Measurements from ENCODE around the gene ARHGEF6. TPM values are rescaled to one million over a fixed set of nuclear protein-coding genes. Genes with fewer than 3 reads are reported as not detected.
"Not testable (repeated sequence)": the region's sequence is repeated elsewhere in the genome, so short reads cannot be mapped to it uniquely, and the experiment has no call there.

The ARHGEF6 gene
- total RNA-seq, 1 donor from 2014 or later = 0.31 TPM

DNA sequence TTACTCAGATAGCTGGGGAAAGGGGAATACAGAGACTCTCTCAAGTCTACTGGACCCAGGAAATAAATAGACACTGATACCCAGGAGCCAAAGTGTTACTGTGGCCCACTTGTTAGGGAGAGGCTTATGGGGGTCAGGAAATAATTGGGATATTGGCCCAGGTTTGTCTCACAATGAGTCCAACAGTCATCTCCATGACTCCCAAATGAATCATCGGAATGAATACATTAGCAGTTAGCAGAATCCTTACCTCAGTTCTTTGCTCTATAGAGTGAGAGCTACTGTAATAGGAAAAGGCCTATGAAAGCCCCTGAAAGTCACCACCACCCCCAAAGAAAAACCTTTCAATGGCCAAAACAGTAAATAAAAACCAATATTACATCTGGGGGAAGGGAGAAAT lies 42.4 kb upstream of the ARHGEF6 start:
- H3K4me3 Mint-ChIP-seq (ENCODE audit: low read depth) = no peak overlapping the region
- DNase-seq (ENCODE audit: low spot score, unreplicated experiment) = no peak
- TF ChIP-seq, protein P1, sequence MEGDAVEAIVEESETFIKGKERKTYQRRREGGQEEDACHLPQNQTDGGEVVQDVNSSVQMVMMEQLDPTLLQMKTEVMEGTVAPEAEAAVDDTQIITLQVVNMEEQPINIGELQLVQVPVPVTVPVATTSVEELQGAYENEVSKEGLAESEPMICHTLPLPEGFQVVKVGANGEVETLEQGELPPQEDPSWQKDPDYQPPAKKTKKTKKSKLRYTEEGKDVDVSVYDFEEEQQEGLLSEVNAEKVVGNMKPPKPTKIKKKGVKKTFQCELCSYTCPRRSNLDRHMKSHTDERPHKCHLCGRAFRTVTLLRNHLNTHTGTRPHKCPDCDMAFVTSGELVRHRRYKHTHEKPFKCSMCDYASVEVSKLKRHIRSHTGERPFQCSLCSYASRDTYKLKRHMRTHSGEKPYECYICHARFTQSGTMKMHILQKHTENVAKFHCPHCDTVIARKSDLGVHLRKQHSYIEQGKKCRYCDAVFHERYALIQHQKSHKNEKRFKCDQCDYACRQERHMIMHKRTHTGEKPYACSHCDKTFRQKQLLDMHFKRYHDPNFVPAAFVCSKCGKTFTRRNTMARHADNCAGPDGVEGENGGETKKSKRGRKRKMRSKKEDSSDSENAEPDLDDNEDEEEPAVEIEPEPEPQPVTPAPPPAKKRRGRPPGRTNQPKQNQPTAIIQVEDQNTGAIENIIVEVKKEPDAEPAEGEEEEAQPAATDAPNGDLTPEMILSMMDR (IDR thresholded peaks at IDR 0.05; ENCODE audit: unreplicated experiment) = no peak
- H3K9me3 Mint-ChIP-seq (ENCODE audit: low read depth) = peaks cover 24% of the 10 kb centered on the region
- H3K36me3 Mint-ChIP-seq (ENCODE audit: insufficient read depth) = peaks cover 15% of the 10 kb centered on the region
- no peak overlapping the region for H3K27ac Mint-ChIP-seq
- no peaks in the 10 kb centered on the region for H3K4me1 Mint-ChIP-seq (ENCODE audit: low read depth)
- no peaks in the 10 kb centered on the region for H3K27me3 Mint-ChIP-seq

DNA sequence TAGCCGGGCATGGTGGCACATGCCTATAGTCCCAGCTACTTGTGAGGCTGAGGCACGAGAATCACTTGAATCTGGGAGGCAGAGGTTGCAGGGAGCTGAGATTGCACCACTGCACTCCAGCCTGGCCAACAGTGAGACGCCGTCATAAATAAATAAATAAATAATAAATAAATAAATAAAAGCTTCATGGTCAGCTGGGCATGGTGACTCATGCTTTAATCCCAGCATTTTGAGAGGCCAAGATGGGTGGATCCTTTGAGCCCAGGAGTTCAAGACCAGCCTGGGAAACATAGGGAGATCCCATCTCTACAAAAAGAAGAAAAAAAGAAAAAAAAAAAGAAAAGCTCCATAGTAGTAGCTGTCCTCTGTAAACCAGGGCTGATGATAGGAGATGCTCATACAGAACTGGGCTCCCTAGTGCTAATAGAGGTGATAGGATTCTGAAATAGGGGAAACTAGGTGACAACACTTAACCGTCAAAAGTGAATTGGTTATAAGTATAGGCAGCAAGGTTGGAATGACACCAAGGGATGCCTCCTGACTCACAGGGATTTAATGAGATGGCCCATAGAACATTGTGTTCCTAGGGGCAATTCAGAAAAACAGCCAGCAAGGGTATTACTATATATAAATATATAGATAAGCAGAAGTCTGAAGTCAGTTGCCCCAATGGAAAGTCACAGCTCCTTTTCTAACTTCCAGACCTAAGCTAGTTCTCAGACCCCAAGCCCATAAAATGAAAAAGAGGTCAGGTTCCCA lies 41.8 kb upstream of the ARHGEF6 start:
- DNase-seq (ENCODE audit: low spot score, unreplicated experiment) = no peak
- H3K9me3 Mint-ChIP-seq (ENCODE audit: low read depth) = peaks cover 21% of the 10 kb centered on the region
- no peaks in the 10 kb centered on the region for H3K4me1 Mint-ChIP-seq (ENCODE audit: low read depth)
- H3K36me3 Mint-ChIP-seq (ENCODE audit: insufficient read depth) = peaks cover 16% of the 10 kb centered on the region
- no peak overlapping the region for H3K4me3 Mint-ChIP-seq (ENCODE audit: low read depth)
- H3K27me3 Mint-ChIP-seq = no peaks in the 10 kb centered on the region
- TF ChIP-seq, protein P1 (IDR thresholded peaks at IDR 0.05; ENCODE audit: unreplicated experiment) = no peak
- H3K27ac Mint-ChIP-seq = no peak overlapping the region

- H3K27ac Mint-ChIP-seq; H3K27me3 Mint-ChIP-seq; H3K4me1 Mint-ChIP-seq (ENCODE audit: low read depth); H3K4me3 Mint-ChIP-seq (ENCODE audit: low read depth); DNase-seq (ENCODE audit: low spot score, unreplicated experiment): not testable (repeated sequence)
- Mint-ChIP-seq H3K9me3 (ENCODE audit: low read depth) (peaks cover 11% of the 10 kb centered on the region), H3K36me3 (ENCODE audit: insufficient read depth) (peaks cover 11% of the 10 kb centered on the region)
Measured at GRCh38 chrX:136819756-136820155, 39.0 kb upstream of the ARHGEF6 start.

- Mint-ChIP-seq H3K27ac (no peak overlapping the region), H3K4me3 (ENCODE audit: low read depth) (no peak overlapping the region), H3K9me3 (ENCODE audit: low read depth) (peaks cover 14% of the 10 kb centered on the region), H3K27me3 (no peaks in the 10 kb centered on the region), H3K4me1 (ENCODE audit: low read depth) (no peaks in the 10 kb centered on the region), H3K36me3 (ENCODE audit: insufficient read depth) (peaks cover 11% of the 10 kb centered on the region)
- TF ChIP-seq, protein P1 (IDR thresholded peaks at IDR 0.05; ENCODE audit: unreplicated experiment) = no peak
- no peak for DNase-seq (ENCODE audit: low spot score, unreplicated experiment)
Measured at GRCh38 chrX:136819031-136819703, 38.4 kb upstream of the ARHGEF6 start.

- no peak for DNase-seq (ENCODE audit: low spot score, unreplicated experiment)
- peaks cover 10% of the 10 kb centered on the region for H3K36me3 Mint-ChIP-seq (ENCODE audit: insufficient read depth)
- TF ChIP-seq, protein P1 (IDR thresholded peaks at IDR 0.05; ENCODE audit: unreplicated experiment) = no peak
- no peak overlapping the region for H3K4me3 Mint-ChIP-seq (ENCODE audit: low read depth)
- H3K4me1 Mint-ChIP-seq (ENCODE audit: low read depth) = no peaks in the 10 kb centered on the region
- no peaks in the 10 kb centered on the region for H3K27me3 Mint-ChIP-seq
- H3K9me3 Mint-ChIP-seq (ENCODE audit: low read depth) = peaks cover 10% of the 10 kb centered on the region
- no peak overlapping the region for H3K27ac Mint-ChIP-seq
Measured at GRCh38 chrX:136816975-136817374, 36.2 kb upstream of the ARHGEF6 start.
